Measurements from ENCODE around the gene TXNRD2.

Gene TXNRD2

DNA sequence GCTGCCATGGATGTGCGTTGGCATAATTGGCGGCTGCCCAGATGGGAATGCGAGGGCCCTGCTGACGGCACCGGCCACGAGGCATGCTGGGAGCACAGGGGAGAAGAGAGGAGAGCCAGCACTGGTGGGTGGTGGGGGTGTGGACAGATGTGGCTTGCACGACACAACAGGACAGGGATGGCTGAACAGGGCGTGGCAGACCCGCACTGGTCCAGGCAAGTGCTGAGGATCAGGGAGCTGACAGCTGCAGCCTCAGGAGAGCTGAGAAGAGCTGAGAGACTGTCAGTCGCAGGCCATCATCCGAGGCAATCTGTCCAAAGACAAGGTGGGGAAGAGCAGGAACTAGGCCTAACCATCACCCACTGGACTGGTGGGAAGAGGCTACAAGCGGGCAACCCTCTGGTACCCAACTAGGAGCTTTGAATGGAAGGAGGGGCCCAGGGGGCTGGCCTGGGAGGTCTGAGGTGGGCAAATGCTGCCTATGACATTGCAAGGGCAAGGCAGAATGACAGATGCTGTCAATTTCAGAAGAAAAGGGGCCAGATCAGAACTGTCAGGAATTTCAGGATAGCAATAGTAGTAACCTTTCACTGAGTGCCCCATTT lies 89.3 kb downstream of the TXNRD2 start:
- TF ChIP-seq CTCF (IDR thresholded peaks at IDR 0.05) = no peak
- H3K27ac ChIP-seq = no peak overlapping the region
- H3K4me3 ChIP-seq = peak overlapping the region; percentile 93
- DNase-seq (ENCODE audit: low spot score) = no peak

- TF ChIP-seq CTCF (IDR thresholded peaks at IDR 0.05) = no peak
- Histone ChIP-seq H3K4me3 (no peak overlapping the region), H3K27ac (no peak overlapping the region)
- DNase-seq (ENCODE audit: low spot score) = no peak
These were observed 90.1 kb downstream of the TXNRD2 start for GRCh38 chr22:19851291-19852176.

- H3K4me3 ChIP-seq = no peak overlapping the region
- H3K27ac ChIP-seq = no peak overlapping the region
- DNase-seq (ENCODE audit: low spot score) = no peak
- TF ChIP-seq CTCF (IDR thresholded peaks at IDR 0.05) = no peak
These were observed 90.9 kb downstream of the TXNRD2 start for GRCh38 chr22:19850763-19851109.

DNA sequence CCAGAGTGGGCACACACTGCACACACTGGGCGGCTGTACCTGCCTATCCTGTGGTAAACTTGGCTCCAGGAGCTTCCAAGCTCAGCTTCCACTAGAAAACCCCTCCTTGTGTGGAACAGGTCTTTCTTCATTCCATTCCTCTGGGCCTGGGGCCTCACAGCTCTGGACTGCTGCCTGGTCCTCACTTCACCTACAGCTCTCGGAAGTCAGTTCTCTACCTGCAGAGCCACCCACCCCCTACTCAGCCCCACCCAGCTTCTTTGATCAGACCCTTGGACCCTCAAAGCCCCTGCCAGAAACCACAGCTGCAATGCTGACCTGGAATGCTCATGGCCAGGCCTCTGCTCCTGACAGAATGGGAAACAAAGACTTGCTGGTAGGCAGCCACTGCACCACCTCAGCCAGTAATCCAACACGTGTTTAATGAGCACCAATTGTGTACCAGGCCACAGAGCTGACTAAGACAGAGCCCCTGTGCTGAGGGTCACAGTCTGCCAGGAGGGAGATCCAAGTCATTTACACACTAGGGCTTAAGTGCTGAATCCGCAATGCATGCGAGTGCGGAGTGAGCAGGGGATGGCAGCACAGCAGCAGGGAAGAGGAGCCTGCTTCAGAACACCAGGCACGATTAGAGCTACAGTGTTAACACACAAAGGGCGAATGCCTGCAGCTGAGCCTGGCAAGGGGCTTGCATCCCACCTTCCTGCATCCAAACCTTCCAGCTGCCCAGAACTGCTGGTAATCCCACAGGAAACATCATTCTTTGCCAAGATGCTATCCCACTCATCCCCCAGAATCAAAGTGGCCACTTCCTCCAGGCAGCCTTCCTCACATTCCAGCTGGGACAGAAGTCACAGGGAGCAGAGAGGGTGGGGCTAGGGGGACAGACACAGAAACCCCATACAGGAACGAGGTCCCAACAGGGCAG lies 91.5 kb downstream of the TXNRD2 start:
- no peak overlapping the region for H3K27ac ChIP-seq
- TF ChIP-seq CTCF (IDR thresholded peaks at IDR 0.05) = no peak
- no peak for DNase-seq (ENCODE audit: low spot score)
- no peak overlapping the region for H3K4me3 ChIP-seq

DNA sequence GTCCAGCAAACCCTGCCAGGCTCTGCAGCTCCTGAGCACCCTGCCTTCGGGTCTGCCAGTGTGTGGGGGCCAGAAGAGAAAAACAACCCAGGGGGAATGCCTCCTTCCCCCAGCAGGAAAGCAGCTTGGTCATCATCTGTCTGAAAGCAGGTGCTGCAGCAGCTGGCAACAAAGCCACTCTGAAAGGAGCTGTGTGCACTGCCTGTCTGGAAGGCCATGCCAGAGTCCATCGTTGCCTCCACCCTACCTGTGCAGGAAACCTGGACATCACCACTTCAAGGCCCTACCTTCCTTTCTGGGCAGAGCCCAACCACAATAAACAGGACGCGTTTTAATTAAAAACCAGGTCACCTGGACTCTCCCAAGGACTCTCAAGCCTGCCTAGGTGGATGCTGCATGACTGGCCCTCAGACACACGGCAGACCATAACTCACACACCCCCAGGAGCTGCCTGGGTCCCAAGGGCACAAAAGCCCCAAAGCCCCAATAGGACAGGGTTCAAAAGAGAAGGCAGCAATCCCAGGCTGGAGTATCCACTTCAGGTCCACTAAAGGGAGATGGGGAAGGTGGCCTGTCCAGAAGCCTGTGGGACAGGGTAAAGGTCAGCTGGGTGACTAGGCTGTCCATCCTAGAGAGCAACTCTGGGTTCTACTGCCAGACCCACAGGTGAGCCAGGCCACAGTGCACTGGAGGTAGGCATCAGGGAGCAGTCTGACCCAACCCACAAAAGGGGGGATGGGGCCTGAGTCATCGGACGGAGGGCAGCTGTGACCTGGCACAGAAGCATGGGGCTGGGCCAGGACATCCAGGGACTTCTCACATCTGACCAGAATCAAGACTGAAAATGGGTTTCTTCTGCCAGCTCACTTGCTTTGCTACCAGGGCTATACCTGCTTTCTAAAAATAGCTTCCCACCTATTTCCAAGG lies 93.1 kb downstream of the TXNRD2 start:
- H3K27ac ChIP-seq = no peak overlapping the region
- no peak overlapping the region for H3K4me3 ChIP-seq
- no peak for DNase-seq (ENCODE audit: low spot score)
- no peak for TF ChIP-seq CTCF (IDR thresholded peaks at IDR 0.05)

GRCh38 chr22:19847345-19847632 lies 94.3 kb downstream of the TXNRD2 start:
- Histone ChIP-seq H3K27ac (no peak overlapping the region), H3K4me3 (no peak overlapping the region)
- no peak for DNase-seq (ENCODE audit: low spot score)
- no peak for TF ChIP-seq CTCF (IDR thresholded peaks at IDR 0.05)

Measured in coronary artery (tissue), 2 donors.